Amniotic epithelial cell (primary cell): ENCODE measurements around the gene CA4.

Experiments used
- DNase-seq: peaks from one replicate; pipeline ENCODE4 v3.0.0-alpha.2; 2010; ENCODE audit warnings: low read depth

Gene CA4

GRCh38 chr17:60155427-60155814, 5.6 kb downstream of the CA4 start:
- no peak for DNase-seq

DNA sequence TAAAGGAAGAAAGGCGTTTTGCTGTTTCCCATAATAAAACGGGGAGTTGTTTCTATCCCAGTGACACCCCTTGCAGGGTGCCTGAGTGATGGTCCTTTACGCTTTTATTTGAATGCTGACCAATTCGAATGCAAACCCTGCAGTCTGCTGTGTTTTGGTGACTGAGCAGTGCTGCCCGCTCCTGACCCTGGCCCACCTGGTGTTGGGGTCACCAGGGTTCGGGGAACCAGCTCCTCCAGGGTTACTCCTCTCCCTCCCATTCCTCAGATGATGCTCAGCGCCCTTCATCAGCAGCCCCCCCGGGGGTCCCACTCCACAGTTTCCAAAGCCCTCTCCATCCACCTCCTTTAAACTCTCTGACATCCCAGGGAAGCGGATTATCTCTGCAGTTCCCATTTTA, 6.0 kb downstream of the CA4 start:
- no peak for DNase-seq

GRCh38 chr17:60156746-60157145, 7.0 kb downstream of the CA4 start:
- no peak for DNase-seq

- DNase-seq, result no peak
Observed at GRCh38 chr17:60157487-60158040, 7.8 kb downstream of the CA4 start.

DNA sequence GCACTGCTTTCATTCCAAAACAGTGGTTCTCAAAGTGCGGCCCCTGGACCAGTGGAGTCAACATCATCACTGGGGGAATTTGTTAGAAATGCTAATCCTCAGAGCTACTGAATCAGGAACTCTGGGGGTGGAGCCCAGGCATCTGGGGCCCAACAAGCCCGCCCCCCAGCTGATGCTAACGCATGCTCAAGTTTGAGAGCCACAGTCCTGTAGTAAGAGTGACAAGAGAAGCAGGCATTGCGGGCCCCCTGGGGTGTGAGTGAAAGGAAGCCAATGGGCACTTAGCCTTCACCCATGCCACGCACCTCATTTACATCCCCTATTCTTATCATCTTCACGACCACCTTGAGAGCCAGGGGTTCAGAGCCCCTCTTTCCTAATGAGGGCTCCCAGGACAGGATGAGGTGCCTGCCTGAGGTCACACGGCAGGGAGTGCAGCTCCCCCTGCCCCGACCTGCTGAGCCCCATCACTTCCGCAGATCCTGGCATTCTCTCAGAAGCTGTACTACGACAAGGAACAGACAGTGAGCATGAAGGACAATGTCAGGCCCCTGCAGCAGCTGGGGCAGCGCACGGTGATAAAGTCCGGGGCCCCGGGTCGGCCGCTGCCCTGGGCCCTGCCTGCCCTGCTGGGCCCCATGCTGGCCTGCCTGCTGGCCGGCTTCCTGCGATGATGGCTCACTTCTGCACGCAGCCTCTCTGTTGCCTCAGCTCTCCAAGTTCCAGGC, 9.1 kb downstream of the CA4 start:
- peak; percentile 21 for DNase-seq

DNA sequence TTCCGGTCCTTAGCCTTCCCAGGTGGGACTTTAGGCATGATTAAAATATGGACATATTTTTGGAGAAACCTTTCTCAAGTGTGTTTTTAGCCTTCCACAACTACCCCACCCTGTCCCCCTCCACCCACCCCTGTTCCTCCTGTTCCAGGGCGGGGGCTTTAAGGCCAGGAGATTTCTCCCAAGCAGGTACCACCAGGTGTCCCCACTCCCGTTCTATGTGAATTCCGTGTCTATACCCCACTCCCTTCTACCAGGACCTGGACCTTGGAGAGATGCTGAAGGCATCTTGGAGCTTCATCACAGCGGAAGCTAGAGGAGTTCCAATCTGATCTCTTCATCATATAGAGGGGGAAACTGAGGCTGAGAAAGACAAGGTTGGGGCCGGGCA, 9.7 kb downstream of the CA4 start:
- no peak for DNase-seq

- no peak for DNase-seq
Observed at GRCh38 chr17:60160829-60161501, 11.2 kb downstream of the CA4 start.

GRCh38 chr17:60161598-60162330, 12.0 kb downstream of the CA4 start:
- DNase-seq, result no peak

DNA sequence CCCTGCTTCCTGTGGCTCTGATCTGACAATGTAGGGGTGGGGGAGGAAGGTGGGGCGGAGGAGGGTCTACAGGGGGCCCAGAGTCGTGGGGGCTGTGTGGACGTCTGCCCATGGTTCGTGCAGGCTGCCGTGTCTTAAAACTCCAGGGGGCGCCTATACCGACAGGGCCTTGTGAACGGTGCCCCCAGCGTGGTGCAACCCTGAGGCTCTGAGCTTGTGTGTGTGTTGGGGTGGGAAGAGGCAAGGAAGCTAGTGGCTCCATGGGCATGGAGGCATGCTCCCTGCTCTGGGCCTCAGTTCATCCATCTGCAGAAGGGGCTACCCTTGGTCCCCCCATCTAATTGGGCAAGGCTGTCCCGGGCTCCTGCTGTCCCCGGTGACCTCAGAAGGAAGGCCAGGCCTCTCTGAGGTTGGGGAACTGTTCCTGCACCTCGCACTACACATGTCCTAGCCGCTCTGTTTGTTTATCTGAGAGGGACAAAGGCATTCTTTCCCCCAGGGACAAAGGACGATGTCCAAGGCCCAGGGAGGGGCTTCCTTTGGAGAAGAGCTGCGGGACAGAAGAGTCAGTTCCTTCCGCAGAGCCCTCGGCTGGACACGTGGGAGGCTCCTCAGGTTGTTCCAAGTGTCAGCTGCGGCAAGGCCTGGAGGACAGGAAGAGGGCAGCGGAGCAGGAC, 13.5 kb downstream of the CA4 start:
- DNase-seq, result no peak

DNA sequence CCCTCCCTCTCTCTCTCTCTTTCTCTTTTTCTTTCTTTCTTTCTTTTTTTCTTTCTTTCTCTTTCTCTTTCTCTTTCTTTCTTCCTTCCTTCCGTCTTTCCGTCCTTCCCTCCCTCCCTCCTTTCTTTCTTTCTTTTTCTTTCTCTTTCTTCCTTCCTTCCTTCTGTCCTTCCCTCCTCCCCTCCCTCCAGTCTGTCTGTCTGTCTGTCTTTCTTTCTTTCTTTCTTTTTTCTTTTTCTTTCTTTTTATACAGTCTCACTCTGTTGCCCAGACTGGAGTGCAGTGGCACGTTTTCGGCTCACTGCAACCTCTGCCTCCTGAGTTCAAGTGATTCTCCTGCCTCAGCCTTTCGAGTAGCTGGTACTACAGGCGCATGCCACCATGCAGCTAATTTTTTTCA, 14.4 kb downstream of the CA4 start:
- no peak for DNase-seq

DNA sequence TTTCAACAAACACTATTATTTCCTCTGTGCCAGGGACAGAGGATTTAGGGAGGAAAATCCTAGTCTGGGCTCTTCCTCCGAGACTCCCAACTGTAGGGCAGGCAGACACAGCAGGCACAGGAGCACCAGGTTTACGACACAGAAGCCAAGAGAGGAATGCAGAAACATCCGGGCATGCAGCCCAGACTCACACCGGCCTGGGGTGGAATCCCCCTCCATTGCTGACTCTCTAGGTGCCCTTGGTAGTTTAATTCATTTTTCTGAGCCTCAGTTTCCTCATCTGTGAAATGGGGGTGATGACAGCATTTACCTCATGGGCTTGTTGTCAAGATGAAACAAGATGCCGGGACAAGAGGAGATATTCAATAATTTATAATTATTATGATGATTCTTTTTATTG, 14.9 kb downstream of the CA4 start:
- no peak for DNase-seq

DNA sequence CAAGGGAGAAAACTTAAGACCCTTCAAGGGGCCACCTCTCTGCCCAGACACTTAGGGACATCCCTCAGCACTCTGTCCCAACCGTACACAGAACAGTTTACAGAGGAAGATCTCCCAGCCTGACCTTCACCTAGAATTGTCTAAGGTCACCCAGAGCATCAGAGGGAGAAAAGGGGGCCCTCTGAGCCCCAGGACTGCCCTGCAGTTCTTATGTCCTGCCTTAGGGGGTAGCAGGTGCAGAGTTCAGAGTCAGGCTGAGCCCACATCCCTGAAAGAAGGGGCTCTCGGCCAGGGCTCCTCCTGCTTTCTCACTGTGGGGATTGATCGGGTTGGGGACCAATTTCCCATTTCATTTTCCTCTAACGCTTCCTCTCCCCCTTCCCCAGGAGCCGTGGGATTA, 15.4 kb downstream of the CA4 start:
- DNase-seq, result no peak

DNA sequence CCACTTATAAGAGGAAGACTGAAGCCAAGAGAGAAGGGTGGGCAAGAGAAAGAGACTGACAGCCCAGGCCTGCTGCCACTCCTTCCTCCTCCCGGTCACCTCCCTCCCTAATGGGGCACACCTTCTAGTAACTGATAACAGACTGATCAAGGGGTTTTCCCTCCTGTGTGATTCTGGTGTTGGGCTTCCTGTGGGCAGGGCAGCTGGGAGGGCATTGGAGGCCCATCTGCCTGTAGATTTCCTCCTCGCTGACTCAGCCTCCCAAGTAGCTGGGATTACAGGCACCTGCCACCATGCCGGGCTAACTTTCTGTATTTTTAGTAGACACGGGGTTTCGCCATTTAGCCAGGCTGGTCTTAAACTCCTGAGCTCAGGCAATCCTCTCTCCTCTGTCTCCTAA, 16.2 kb downstream of the CA4 start:
- DNase-seq, result no peak

DNA sequence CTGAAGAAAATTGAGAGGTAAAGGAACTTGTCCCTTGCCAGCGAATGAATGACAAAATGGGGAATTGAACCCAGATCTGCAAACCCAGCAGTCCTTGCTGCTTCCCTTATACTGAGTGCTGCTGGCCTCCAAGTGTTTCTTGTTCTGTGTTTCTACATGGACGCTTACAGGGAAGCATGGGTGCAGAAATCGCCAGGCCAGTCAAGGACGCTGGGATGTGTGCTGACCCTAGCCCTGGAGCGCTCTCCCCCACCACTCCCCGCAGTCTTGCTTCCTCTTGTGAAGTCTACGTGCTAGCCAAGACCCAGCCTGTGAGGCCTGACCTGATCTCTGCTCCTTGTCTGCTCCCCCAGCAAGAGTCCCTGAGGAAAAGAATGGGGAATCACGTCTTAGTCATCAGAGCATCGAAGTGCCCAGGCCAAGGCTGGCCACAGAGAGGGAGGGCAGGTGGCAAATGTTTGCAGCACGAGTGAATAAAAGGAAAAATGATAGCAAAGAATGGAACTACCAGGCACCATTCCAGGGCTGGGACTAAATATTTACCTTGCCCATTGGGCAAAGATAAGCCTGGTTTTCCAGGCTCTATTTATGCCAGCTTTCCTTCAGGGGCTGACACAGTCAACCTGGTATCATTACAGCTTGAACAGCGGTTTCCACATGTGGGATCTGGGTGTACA, 17.4 kb downstream of the CA4 start:
- no peak for DNase-seq

GRCh38 chr17:60168654-60169053, 18.9 kb downstream of the CA4 start:
- DNase-seq, result no peak

- DNase-seq, result peak; percentile 64
Observed at GRCh38 chr17:60169921-60170817, 20.4 kb downstream of the CA4 start.

DNA sequence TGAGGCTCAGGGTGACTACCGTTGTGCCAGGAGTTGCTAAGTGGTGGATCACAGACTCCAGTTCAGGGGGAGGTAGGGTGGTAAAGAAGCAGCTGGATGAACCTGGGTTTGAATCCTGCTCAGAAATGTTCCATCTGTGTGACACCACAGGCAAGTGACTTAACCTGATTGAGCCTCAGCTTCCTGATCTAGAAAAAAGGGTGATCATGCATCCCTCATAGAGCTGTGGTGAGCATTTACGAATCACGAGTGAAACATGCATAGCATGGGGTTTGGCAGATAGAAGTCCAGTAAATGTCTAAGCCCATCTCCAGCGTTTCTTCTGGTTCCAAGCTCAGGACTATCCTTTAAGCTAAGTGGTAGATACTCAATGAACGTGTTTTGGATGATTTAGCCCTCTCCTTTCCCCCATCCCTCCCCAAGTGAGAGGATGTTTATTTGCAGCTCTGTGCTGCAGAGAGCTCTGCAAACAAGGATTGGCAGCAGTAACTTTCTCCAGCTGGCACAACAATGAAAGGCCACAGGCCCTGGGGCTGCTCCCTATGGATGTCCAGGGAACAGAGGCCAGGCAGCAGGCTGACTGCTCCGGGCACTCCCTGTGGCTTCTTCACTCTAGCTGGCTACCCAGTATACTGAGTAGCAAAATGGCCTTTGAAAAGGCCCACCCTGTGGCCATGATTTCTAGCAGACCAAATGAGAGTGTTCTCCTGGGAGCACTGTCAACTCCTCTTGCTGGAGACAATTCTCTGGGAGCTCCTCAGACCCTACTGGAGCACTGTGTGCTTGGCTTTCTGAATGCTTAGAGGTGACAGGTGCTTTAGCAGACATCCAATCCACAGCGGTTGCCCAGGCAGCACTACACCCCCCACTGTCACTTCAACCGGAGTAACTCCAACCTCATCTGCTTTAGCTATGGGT, 21.3 kb downstream of the CA4 start:
- no peak for DNase-seq

GRCh38 chr17:60171753-60172079, 21.9 kb downstream of the CA4 start:
- DNase-seq, result no peak

DNA sequence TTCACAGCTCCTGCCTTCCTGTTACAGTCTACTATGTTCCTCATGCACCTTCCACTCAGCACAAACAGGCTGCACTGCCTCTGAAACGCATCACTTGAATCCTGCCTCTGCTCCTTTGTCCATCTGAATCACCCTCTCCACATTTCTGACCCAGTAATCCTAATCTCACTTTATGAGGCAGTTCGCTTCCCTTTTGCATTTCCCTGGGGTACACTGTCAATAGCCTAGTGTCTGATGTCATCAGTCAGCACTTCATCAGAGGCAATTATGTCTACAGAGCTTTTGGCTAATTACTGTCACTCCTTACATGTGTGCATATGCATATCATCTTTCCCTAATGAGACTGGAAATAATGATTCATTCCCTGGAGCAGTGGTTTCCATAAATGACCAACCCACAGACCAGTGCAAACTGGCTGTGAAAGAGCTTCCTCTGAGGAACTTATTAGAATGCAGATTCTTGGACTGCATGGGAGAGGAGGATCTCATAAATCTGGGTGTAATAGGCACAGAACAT, 23.6 kb downstream of the CA4 start:
- DNase-seq, result peak; percentile 30

DNA sequence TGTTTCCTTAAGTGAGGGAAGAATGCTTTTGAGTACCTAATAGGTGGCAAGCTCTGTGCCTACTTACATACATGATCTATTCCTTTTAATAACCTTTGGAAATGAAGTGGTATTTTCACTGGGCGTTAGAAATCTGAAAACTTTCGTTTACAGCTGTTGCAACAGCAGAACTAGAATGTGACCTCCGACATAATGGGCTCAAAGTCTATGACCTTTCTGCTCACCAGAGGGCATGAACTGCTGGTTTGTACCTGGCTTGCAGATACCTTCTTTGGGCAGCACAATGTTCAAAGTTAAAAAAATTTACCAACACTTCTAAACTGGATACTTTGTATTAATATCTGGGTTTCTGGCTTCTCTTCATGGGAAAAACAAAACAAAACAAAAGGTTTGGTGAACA, 24.3 kb downstream of the CA4 start:
- DNase-seq, result no peak
